Urothelium cell line (cell line): ENCODE data around the gene RTN4.

Experiments used
- DNase-seq: peaks from one replicate; pipeline ENCODE4 v3.0.0; 2011; ENCODE audit warnings: low spot score, mixed read lengths
- FAIRE-seq: peaks from 2 replicates; lab custom pipeline; 2011; peaks lifted over from hg19 to GRCh38; lab: Jason Lieb, UNC

RTN4 gene

DNA sequence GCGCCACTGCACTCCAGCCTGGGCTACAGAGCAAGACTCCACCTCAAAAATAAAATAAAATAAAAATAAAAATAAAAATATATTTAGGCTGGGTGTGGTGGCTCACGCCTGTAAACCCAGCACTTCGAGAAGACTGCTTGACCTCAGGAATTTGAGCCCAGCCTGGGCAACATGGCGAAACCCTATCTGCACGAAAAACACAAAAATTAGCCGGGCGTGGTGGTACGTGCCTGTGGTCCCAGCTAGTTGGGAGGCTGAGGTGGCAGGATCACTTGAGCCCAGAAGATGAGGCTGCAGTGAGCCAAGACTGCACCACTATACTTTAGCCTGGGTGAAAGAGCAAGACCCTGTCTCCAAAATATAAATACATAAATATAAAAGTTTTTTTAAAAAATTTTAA, 6.4 kb downstream of the RTN4 start:
- DNase-seq (no peak), FAIRE-seq (no peak)

DNA sequence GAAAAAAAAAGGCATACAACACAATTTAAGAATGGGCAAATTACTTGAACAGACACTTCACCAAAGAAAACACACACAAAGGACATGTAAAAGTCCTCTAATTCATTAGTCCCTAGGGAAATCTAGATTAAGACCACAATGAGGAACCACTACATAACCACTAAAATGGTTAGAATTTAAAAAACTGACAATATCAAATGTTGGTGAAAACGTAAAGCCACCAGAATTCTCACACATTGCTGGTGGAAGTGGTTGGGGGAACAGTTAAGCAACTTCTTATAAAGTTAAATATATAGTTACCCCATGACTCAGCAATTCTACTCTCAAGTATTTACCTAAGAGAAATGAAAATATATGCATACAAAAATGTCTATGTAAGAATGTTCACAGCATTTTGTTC, 11.8 kb downstream of the RTN4 start:
- DNase-seq = no peak

DNA sequence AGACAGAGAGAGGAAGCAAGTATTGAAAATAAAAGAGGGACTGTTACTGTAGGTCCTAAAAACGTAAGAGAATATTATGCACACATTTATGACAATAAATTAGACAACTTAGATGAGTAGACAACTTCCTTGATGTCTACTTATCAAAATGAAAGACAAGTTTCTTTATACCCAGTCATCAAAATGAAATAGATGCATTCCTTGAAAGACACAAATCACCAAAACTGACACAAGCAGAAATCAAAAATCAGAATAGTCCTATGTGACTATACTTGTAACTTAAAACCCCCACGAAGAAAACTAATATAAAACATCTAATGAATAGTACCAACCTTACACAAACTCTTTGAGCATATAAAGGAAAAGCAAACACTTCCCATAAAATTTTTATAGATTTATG, 14.5 kb downstream of the RTN4 start:
- DNase-seq = no peak
- no peak for FAIRE-seq

More for the DNA sequence above, 11.8 kb downstream of the RTN4 start:
- no peak for FAIRE-seq

DNA sequence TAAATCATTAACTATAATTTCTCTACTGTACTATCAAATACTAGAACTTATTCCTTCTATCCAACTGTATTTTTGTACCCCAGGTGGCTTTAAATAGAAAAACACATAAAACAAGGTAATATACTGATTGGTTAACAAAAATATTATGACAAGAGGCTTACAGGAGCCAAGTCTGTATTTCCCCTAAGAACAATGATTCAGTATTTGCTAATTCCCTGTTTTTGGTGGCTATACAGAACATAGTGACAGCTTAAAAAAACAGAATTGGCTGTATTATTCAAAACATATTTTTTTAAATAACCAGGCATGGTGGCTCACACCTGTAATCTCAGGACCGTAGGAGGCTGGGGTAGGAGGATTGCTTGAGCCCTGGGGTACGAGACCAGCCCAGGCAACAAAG, 16.3 kb downstream of the RTN4 start:
- DNase-seq = no peak
- FAIRE-seq = no peak

DNA sequence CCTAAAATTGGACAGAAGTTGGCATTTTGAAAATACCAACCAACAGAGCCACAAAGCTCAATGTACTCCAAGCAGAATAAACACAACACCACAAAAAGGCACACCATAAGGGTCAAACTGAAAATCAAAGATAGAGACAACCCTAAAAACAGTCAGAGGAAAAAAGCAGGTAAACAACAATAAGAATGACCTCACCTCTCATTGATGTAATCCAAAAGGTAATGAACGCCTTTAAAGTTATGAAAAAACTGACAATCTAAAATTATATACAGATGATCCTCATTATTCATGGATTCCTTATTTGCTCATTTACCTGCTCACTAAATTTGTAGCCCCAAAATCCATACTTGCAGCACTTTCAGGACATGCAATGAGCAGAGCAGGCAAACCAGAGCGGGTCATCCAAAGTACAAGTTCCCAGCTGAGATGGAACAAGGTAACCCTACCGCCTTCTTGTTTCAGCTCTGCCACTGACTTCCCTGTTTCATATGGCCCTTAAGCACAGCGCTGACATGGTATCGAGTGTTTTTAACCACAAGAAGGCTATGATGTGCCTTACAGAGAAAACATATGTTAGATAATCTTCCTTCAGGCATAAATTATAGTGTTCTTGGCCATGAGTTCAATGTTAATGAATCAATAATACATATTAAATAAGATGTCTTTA, 17.0 kb downstream of the RTN4 start:
- DNase-seq (no peak), FAIRE-seq (no peak)

DNA sequence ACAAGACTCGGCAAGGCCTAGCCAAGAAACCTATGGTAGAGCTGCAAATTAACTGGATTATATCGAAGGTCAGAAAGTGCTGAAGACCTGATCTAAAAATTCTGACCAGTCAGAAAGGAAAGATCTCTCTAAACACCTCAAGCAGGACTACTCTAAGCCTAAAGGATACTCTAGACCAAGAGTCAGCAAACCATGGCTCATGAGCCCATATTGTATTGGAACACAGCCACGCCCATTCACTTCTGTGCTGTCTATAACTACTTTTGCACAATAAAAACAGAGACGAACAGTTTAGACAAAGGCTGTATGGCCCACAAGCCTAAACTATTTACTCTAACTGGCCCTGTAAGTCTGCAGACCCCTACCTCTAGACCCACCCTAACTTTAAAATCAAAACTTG, 18.7 kb downstream of the RTN4 start:
- FAIRE-seq = no peak

DNA sequence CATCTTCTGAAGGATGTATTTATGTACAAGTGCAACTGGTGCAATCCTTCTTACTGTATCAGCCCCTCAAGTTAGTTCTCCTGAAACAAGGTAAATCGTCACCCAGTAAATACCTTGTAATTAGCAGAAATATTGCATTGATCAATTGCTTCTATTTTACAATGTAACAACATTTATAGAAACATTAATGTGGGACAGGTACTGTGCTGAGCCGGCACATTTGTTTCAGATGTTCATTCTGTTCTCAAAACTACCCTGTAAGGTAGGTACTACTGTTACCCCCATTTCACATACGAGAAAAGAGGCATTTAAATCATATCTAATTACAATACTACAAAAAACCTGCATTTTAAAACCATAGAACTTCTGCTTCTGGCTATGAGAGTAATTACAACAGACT, 19.5 kb downstream of the RTN4 start:
- no peak for FAIRE-seq
- DNase-seq = no peak

More for the DNA sequence above, 18.7 kb downstream of the RTN4 start:
- DNase-seq = no peak

DNA sequence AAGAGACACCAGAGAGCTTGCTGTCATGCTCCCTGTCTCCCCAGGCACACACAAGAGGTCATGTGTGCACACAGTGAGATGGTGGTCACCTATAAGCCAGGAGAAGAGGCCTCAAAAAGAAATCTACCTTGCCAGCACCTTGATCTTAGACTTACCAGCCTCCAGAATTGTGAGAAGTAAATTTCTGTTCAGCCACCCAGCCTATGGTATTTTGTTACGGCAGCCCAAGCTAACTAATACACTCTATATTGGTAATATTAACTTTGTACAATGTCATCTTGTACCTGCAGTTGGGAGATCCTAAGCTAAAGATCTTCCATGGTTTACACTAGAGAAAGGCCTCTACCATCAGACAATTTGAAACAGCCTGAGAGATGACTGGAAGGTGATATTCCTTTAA, 21.2 kb downstream of the RTN4 start:
- FAIRE-seq (no peak), DNase-seq (no peak)

DNA sequence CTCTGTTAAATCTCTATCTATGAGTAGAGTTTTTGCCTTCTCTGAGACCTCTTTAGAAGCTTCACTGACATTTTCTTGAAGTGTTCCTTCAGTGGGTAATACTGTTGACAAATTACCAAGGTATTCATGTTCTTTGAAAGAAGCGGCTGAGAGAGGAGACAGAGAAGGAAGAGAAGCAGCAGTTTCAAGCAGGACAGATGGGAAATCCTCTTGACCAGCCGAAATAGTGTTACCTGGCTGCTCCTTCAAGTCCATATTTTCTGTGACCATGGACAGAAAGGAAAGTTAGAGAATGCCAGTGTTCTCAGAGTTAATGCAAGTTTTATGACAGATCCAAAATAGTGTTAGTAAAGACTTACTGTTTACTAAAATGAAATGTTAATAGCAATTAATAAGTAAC, 23.0 kb downstream of the RTN4 start:
- DNase-seq (no peak), FAIRE-seq (no peak)

DNA sequence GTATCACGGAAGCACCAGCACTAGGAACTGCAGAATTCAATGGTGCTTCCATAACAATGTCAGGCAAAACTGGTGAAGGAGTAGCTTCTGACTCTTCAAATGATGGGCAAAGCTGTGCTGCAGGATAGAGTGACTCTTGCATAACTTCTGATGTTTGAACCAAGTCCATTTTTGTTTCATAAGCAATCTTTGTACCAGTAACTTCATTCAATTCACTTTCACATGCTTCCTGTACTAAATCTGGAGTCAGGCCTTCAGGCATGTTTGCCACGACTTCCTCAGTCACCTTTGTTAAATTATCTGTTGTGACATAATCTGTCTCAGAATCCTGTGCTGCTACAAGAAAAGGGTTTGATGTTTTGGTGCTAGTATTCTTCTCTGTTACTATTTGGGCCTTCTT, 24.0 kb downstream of the RTN4 start:
- DNase-seq (no peak), FAIRE-seq (no peak)

DNA sequence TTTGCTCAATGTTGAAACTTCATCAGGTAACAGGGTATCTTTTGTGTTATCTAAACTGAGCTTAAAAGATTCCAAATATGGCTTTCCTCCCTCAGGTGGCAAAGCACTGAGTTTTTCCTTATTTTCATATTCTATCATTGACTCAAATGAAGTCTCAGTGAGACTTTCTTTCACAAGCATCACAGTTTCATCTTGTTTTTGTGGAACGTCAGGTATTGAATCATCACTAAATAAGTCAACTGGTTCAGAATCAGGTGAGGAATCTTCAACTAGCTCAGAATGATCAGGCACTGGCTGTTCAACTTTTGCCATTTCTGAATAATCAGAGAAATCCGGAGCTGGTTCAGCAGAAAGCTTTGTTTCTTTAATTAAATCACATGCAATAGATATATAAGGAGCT, 24.6 kb downstream of the RTN4 start:
- DNase-seq = no peak

DNA sequence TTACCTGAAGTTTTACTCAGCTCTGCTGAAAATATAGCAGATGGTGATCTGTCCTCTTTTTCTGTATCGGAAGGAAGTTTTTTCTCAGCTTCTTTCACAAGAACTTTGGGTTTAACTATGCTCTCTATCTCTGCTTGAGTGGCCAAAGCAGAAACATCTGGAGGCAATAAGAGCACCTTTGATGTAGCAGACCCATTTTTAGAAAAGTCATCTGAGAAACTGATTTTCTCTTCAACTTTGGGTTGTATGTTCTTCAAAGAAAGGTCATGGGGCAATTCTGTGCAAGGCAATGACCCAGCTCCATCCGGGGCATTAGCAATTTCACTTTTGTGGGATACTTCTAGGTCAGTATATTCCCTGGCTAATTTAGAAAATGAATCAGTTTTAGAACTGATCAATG, 25.2 kb downstream of the RTN4 start:
- FAIRE-seq (no peak), DNase-seq (no peak)

More for the DNA sequence above, 24.6 kb downstream of the RTN4 start:
- no peak for FAIRE-seq

DNA sequence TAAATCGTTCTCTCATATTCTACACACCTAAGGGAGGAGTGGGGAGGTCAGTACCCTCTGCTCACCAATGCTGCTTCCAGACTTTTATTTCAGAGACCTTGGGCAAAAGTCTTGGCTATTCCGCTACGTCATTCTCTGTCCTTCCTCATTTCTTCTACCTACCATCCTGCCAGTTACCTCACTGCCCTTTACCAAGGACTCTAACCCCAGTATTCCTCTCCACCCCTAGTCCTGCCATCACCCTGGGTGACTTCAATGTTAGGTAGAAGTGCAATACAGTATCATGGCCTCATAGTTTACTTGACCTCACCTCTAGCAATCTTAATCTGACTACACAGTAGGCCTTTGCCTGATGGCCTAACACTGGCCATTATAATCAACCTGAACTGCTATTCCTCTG, 27.8 kb downstream of the RTN4 start:
- DNase-seq (no peak), FAIRE-seq (no peak)

DNA sequence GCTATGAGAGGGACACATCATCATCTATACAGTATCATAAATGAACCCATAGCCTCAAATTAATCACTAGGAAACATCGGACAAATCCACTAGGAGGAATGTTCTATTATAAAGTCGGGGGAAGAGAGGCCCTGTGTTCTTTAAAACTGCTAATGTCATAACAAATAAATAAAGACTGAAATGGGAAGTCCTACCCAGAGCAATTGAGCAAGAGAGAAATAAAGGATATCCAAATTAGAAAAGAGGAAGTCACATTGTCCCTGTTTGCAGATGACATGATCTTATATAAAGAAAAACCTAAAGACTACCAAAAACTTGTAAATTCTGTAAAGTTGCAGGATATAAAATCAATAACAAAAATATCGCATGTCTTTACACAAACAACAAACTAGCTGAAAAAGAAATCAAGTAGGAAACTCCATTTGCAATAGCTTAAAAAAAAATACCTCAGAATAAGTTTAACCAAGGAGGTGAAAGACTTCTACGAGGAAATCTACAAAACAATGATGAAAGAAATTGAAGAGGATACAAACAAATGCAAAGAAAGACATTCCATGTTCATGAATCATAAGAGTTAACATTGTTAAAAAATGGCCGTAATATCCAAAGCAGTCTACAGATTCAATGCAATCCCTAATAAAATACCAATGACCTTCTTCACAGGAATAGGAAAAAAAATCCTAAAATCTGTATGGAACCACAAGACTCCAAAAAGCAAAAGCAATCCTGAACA, 30.6 kb downstream of the RTN4 start:
- DNase-seq = no peak
- no peak for FAIRE-seq

DNA sequence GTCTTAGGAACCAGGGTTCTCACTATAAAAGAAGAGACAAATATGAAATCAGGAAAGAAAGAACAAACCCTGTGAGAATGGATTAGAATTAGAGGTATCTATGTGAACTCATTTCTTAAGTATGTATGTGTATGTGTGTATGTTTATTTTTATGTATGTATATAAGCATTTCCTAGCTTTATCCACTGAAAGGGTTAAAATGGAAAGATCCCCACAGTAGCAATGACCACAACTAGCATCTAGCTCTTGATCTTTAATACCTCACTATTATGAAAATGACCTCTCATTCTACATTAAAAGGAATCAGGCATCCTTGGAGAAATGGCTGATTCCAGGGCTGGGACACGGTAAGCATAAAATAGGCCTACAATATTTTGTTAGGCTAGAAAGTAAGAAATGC, 31.6 kb downstream of the RTN4 start:
- FAIRE-seq (no peak), DNase-seq (no peak)

DNA sequence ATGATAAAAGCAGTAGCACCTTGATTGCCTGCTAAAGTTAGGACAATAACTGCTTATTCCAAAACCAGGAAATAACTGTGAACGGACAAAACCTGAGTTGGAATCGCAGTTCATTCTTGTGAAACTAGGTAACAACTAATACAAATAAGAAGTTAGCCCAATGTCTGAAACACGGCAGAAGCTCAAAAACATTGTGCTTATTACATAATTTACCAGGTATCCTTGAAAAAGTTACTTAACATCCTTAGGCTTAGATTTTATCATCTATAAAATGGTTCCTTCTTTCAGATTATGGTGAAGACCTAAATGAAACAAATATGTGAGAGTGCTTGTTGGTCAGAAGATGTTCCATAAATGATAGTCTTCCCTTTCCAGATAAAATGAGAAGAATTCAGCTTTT, 32.4 kb downstream of the RTN4 start:
- FAIRE-seq (no peak), DNase-seq (no peak)

DNA sequence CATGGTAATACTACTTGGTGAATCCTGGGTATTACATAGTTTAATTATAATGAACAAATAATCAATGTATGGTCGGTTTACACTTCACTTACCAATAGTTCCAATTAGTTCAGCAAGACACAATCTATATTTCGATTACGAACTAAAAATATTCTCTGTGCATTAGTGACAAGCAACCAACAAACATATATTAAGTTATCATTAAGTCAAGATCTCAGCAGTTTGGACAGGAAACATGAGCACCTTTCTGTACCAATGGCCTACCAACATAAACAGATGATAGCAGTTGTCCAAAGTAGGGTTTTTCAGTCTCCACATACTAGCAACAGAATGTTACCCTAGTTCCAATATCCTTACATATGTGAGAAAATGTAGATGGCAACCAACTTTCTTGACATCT, 32.8 kb downstream of the RTN4 start:
- FAIRE-seq = no peak
- DNase-seq = no peak

DNA sequence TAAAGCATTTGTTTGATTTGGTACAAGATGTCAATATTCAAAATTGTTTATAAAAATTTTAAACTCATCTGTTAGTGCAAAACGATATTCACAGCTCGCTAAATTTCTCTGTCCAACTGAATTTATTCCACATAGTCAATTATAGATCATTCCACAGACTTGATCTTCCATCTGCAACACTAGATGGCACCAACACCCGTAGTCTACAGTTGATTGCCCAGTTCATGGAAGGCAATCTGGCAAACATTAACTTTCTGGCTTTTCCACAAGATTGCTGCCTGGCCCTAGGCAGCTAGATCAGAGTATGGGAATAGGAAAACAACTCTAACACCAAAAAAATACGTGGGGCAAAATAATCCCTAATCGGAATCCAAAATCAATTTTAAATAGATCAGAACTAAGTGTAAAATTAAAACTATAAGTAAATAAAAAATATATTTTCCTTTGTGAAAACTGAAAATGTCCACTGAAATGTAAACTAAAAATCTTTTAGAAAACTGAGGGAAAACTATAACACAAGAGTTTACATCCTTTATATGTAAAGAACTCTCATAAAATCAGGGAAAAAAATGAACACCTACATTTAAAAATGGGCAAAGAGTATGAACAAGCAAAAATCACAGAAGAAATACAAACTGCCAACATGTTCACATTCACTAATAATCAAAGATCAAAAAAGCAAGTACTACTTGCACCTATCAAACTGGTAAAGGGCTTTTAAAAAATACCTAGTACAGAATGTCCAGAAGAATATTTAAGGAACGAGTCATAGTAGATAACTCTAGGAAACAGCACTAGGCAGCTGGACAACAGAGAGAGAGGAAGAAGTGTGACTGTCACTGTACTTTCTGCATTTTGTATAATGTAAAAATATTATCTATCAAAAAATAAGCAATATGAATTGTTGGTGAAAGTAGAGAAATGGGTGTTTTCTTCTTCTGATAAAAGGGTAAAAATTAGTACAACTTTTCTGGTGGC, 35.0 kb downstream of the RTN4 start:
- peak; percentile 60 for DNase-seq
- FAIRE-seq = peak; percentile 27

DNA sequence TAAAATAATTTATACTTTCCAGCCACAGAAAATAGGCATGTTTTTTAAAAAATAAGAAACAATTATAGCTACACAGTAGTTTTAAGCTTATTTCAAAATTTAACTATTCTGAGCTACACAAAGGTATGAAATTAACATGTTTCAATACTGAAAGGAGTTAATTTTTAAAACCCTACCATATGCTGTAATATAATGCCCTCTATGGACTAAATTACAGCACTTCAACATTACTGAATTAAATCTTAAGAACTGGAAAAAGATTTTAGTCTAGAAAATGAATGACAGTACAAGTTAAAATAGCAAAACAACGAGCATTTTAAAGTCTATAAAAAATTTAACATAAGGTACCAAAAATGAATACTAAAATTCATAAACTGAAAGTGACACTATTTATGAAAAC, 36.3 kb downstream of the RTN4 start:
- DNase-seq (no peak), FAIRE-seq (no peak)

DNA sequence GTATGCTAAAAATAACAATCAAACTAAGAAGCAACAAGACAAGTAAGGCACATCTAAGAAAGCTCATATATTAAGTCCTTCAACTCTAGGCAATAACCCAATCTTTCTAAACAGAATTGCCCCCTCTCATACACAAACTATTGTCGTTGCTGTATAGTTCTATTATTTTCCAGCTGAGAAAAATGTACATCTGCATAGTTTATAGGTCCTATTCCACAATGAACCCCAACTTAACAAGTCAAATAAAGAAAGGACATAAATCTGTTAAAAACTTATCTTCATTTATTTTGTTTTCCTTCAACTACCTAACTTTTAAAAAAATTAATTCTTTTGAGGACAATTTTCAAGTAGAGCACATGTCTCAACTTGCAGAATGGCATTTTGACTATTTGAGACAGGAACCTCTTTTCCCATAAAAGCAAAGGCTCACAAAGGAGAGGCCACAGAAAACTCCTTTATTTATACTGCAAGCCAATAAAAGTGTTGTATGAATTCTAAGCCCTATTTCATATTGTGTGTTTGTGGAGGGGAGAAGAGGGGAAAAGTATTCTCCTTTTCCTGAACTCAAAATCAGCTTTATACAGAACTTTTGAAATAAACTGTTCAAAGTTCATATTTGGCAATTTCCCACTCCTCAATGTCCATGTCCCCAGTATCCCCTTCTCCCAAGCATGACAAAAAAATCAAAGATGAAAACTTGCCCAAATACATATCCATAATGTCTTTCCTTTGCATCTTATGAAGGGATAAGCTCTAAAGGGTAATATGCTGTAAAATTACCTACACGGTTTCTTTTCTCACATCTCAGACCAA, 37.4 kb downstream of the RTN4 start:
- DNase-seq (no peak), FAIRE-seq (no peak)
